Measurements from ENCODE around the gene NRIP3.
"Not testable (repeated sequence)": the region's sequence is repeated elsewhere in the genome, so short reads cannot be mapped to it uniquely, and the experiment has no call there.

The NRIP3 gene

GRCh38 chr11:8967184-8967583 is 36.6 kb downstream of the NRIP3 start:
- DNase-seq: no peak

- DNase-seq: peak; percentile 47
These were observed 39.2 kb downstream of the NRIP3 start, which contains the start of gene TMEM9B for GRCh38 chr11:8964324-8965320. Gene TMEM9B (minus strand): TSS chr11:8964442. CDS start chr11:8964313, 129 bp downstream.

- peak; percentile 50 for DNase-seq
These were observed 40.1 kb downstream of the NRIP3 start for GRCh38 chr11:8963569-8964323.

GRCh38 chr11:8962841-8963240 is 41.0 kb downstream of the NRIP3 start:
- no peak for DNase-seq

- no peak for DNase-seq
These were observed 42.4 kb downstream of the NRIP3 start for GRCh38 chr11:8961401-8961800.

GRCh38 chr11:8959546-8960166 is 44.1 kb downstream of the NRIP3 start:
- DNase-seq: peak; percentile 24

GRCh38 chr11:8956860-8957259 is 46.9 kb downstream of the NRIP3 start:
- DNase-seq: no peak

- no peak for DNase-seq
These were observed 54.9 kb downstream of the NRIP3 start for GRCh38 chr11:8948886-8949285.

- DNase-seq: no peak
These were observed 56.4 kb downstream of the NRIP3 start for GRCh38 chr11:8947230-8947943.

GRCh38 chr11:8942518-8943066 is 61.2 kb downstream of the NRIP3 start, which contains the start of gene ASCL3:
Gene ASCL3 (minus strand): TSS chr11:8943016. CDS start chr11:8938161, 4,855 bp downstream.
- no peak for DNase-seq

- DNase-seq: no peak
These were observed 62.3 kb downstream of the NRIP3 start for GRCh38 chr11:8941341-8942103.

GRCh38 chr11:8937659-8938058 is 66.1 kb downstream of the NRIP3 start:
- no peak for DNase-seq

- no peak for DNase-seq
These were observed 66.6 kb downstream of the NRIP3 start for GRCh38 chr11:8937159-8937558.

GRCh38 chr11:8935789-8936188 is 68.0 kb downstream of the NRIP3 start:
- not testable (repeated sequence) for DNase-seq

GRCh38 chr11:8934742-8935488 is 68.9 kb downstream of the NRIP3 start:
- no peak for DNase-seq

GRCh38 chr11:8933931-8934330 is 69.9 kb downstream of the NRIP3 start:
- DNase-seq: no peak

GRCh38 chr11:8932564-8933180 is 71.1 kb downstream of the NRIP3 start, which contains the start of gene C11orf16:
Gene C11orf16 (minus strand): TSS chr11:8932947. CDS start chr11:8932308, 639 bp downstream.
- DNase-seq: no peak

All from NCI-H2029 treated with DMSO at 0.1 percent for 48 hours (cell line).